ENCODE data around the gene CDKN2A.

DNA sequence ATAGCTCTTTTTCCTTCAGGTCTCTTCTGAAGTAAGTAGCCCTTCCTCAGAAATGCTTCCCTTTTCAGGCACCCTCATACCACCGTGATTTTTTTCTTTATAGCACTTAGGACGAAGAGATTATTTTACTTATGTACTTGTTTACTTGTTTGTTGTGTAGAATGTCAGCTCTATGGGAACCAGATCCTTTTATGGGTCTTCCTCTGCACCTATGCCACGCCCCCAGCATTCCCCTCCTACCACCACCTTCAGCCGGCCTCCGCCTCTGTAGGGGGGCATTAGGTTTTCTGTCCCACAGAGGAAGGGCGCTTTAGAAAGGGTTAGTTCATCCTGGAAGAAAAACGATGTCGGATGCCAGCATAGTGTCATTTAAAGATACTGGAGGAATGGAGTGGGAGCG, 2.2 kb upstream of the CDKN2A start:
- TF ChIP-seq, protein P1, sequence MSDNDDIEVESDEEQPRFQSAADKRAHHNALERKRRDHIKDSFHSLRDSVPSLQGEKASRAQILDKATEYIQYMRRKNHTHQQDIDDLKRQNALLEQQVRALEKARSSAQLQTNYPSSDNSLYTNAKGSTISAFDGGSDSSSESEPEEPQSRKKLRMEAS (IDR thresholded peaks at IDR 0.05; ENCODE audit: insufficient read depth, insufficient read length): no peak
- TF ChIP-seq, protein P2, sequence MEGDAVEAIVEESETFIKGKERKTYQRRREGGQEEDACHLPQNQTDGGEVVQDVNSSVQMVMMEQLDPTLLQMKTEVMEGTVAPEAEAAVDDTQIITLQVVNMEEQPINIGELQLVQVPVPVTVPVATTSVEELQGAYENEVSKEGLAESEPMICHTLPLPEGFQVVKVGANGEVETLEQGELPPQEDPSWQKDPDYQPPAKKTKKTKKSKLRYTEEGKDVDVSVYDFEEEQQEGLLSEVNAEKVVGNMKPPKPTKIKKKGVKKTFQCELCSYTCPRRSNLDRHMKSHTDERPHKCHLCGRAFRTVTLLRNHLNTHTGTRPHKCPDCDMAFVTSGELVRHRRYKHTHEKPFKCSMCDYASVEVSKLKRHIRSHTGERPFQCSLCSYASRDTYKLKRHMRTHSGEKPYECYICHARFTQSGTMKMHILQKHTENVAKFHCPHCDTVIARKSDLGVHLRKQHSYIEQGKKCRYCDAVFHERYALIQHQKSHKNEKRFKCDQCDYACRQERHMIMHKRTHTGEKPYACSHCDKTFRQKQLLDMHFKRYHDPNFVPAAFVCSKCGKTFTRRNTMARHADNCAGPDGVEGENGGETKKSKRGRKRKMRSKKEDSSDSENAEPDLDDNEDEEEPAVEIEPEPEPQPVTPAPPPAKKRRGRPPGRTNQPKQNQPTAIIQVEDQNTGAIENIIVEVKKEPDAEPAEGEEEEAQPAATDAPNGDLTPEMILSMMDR (IDR thresholded peaks at IDR 0.05; ENCODE audit: extremely low read depth in 1 of 2, insufficient read depth in 1 of 2, low read depth in 1 of 2, low read length in 2 of 2): no peak

Data from endothelial cell of umbilical vein (primary cell).